ENCODE results near the gene CPNE1. TPM values are rescaled to one million over a fixed set of nuclear protein-coding genes. Genes with fewer than 3 reads are reported as not detected.
"Not testable (repeated sequence)": the region's sequence is repeated elsewhere in the genome, so short reads cannot be mapped to it uniquely, and the experiment has no call there.

Gene CPNE1
- total RNA-seq, 1 experiment from 2014 or later, result 505 TPM

DNA sequence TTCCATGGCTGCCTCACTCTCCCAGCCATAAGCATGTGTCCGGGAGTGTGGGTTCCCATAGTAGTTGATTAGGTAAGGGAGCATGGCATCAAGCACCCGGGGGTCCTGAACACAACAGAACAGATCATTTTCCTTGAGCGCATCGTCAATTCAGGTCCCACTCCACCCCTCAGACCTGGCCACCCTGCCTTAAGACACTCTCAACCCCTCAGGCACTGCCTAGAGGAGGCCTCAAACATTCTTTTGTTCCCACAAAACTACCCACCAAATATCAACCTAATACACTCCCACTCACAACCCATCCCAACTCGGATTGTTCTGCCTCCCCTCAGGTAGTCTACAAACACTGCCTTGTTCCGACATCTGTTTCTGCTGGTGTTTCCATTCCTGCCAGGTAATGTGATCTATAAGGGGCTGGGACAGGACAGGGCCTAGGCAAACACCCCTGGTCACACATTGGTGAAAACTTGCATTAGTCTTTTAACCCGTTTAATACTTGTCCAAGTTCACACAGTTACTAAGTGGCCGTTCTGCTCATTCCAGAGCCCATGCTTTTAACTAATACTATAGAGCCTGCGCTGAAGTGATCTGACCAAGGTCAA, 33.1 kb upstream of the CPNE1 start:
- Mint-ChIP-seq H3K27ac (ENCODE audit: unreplicated experiment) (peak overlapping the region; percentile 87), H3K4me3 (ENCODE audit: low read depth, unreplicated experiment) (peak overlapping the region; percentile 90), H3K4me1 (ENCODE audit: low read depth, unreplicated experiment) (peaks cover 24% of the 10 kb centered on the region), H3K27me3 (ENCODE audit: unreplicated experiment) (no peaks in the 10 kb centered on the region), H3K9me3 (ENCODE audit: low read depth, unreplicated experiment) (no peaks in the 10 kb centered on the region), H3K36me3 (ENCODE audit: insufficient read depth, unreplicated experiment) (peaks cover 53% of the 10 kb centered on the region)
- TF ChIP-seq, protein P1, sequence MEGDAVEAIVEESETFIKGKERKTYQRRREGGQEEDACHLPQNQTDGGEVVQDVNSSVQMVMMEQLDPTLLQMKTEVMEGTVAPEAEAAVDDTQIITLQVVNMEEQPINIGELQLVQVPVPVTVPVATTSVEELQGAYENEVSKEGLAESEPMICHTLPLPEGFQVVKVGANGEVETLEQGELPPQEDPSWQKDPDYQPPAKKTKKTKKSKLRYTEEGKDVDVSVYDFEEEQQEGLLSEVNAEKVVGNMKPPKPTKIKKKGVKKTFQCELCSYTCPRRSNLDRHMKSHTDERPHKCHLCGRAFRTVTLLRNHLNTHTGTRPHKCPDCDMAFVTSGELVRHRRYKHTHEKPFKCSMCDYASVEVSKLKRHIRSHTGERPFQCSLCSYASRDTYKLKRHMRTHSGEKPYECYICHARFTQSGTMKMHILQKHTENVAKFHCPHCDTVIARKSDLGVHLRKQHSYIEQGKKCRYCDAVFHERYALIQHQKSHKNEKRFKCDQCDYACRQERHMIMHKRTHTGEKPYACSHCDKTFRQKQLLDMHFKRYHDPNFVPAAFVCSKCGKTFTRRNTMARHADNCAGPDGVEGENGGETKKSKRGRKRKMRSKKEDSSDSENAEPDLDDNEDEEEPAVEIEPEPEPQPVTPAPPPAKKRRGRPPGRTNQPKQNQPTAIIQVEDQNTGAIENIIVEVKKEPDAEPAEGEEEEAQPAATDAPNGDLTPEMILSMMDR (IDR thresholded peaks at IDR 0.05; ENCODE audit: unreplicated experiment), result no peak
- no peak for DNase-seq
- no TSS peak for BruUV-seq (replicated peaks)
- CTCF ChIA-PET, result interaction anchor here (0.6 kb wide), 1 partner anchor 126 kb away, joined by 3 read pairs; no protein-coding TSS in a partner anchor
- intact Hi-C loops (cut with micrococcal nuclease; ENCODE audit: unreplicated experiment), result loop anchor here (5.0 kb wide), 1 partner anchor 185 kb away; no protein-coding TSS in a partner anchor

- TF ChIP-seq, protein P1 (IDR thresholded peaks at IDR 0.05; ENCODE audit: unreplicated experiment), result no peak
- Mint-ChIP-seq H3K4me1 (ENCODE audit: low read depth, unreplicated experiment) (peaks cover 24% of the 10 kb centered on the region), H3K9me3 (ENCODE audit: low read depth, unreplicated experiment) (no peaks in the 10 kb centered on the region), H3K36me3 (ENCODE audit: insufficient read depth, unreplicated experiment) (peaks cover 46% of the 10 kb centered on the region), H3K27me3 (ENCODE audit: unreplicated experiment) (no peaks in the 10 kb centered on the region), H3K4me3 (ENCODE audit: low read depth, unreplicated experiment) (no peak overlapping the region), H3K27ac (ENCODE audit: unreplicated experiment) (no peak overlapping the region)
- intact Hi-C loops (cut with micrococcal nuclease; ENCODE audit: unreplicated experiment), result loop anchor here (5.0 kb wide), 1 partner anchor 184 kb away; no protein-coding TSS in a partner anchor
- DNase-seq, result no peak
- CTCF ChIA-PET, result interaction anchor here (0.7 kb wide), 1 partner anchor 251 kb away, joined by 3 read pairs; no protein-coding TSS in a partner anchor
- no TSS peak for BruUV-seq (replicated peaks)
Measured at GRCh38 chr20:35695978-35696377, 31.3 kb upstream of the CPNE1 start.

DNA sequence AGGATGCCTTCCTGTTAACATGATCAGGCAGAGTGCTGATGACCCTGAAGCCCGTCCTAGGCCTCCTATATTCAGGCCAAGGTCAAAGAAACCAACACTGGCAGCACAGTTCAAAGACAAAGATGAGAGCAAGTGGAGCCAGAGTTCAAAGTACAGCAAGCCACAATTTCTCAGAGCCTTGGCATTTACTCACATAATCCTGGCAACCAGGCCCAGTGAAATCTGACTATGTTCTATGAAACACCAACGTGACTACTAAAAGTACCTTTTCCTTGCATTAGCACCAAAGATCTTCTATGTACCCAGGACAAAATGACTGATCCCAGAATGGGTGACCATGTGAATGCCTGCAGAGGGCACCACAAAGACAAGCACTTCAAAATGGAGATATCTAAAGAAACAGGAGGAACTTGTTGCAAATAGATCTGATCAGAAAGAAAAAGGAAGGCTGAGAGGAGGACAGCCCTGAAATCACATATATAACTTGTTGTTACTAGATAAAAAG, 30.6 kb upstream of the CPNE1 start:
- BruUV-seq (replicated peaks), result no TSS peak
- Mint-ChIP-seq H3K4me1 (ENCODE audit: low read depth, unreplicated experiment) (peaks cover 19% of the 10 kb centered on the region), H3K36me3 (ENCODE audit: insufficient read depth, unreplicated experiment) (peaks cover 41% of the 10 kb centered on the region), H3K9me3 (ENCODE audit: low read depth, unreplicated experiment) (no peaks in the 10 kb centered on the region), H3K27ac (ENCODE audit: unreplicated experiment) (no peak overlapping the region), H3K4me3 (ENCODE audit: low read depth, unreplicated experiment) (no peak overlapping the region), H3K27me3 (ENCODE audit: unreplicated experiment) (no peaks in the 10 kb centered on the region)
- intact Hi-C loops (cut with micrococcal nuclease; ENCODE audit: unreplicated experiment), result loop anchor here (5.0 kb wide), 1 partner anchor 183 kb away; no protein-coding TSS in a partner anchor
- DNase-seq, result no peak
- CTCF ChIA-PET, result no interaction called here
- TF ChIP-seq, protein P1 (IDR thresholded peaks at IDR 0.05; ENCODE audit: unreplicated experiment), result no peak

DNA sequence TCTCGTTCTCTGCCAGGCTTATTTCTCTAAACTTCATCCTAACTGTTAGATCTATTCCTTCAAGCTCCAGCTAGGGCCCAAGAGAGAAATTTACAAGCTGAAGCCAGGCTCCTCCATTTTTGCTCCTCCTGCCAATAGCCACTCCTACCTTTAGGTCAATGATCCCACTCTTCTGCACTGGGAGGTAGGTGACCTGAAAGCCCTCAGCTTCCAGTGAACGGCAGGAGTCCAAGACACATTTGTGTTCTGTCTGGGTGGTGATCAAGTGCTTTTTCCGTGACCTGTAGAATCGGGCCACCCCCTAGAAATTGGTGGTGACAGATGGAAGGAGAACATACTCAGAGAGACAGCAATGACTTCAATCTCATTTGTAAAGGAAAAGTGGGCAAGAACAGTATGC, 25.6 kb upstream of the CPNE1 start:
- Mint-ChIP-seq H3K9me3 (ENCODE audit: low read depth, unreplicated experiment) (peaks cover 6% of the 10 kb centered on the region), H3K27me3 (ENCODE audit: unreplicated experiment) (no peaks in the 10 kb centered on the region), H3K27ac (ENCODE audit: unreplicated experiment) (no peak overlapping the region), H3K4me1 (ENCODE audit: low read depth, unreplicated experiment) (no peaks in the 10 kb centered on the region), H3K36me3 (ENCODE audit: insufficient read depth, unreplicated experiment) (peaks cover 37% of the 10 kb centered on the region), H3K4me3 (ENCODE audit: low read depth, unreplicated experiment) (no peak overlapping the region)
- CTCF ChIA-PET, result no interaction called here
- no peak for DNase-seq
- BruUV-seq (replicated peaks), result no TSS peak
- intact Hi-C loops (cut with micrococcal nuclease; ENCODE audit: unreplicated experiment), result no loop called here
- TF ChIP-seq, protein P1 (IDR thresholded peaks at IDR 0.05; ENCODE audit: unreplicated experiment), result no peak

DNA sequence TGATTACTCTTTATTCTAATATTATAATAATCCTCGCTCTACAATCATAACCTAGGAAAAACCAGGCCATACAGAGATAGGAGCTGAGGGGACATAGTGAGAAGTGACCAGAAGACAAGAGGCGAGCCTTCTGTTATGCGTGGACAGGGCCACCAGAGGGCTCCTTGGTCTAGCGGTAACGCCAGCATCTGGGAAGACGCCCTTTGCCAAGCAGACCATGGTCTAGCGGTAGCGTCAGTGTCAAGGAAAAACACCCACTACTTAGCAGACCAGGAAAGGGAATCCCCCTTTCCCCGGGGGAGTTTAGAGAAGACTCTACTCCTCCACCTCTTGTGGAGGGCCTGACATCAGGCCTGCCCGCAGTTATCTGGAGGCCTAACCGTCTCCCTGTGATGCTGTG, 22.2 kb upstream of the CPNE1 start:
- BruUV-seq (replicated peaks); H3K27me3 Mint-ChIP-seq (ENCODE audit: unreplicated experiment); H3K9me3 Mint-ChIP-seq (ENCODE audit: low read depth, unreplicated experiment); H3K27ac Mint-ChIP-seq (ENCODE audit: unreplicated experiment); intact Hi-C loops (cut with micrococcal nuclease; ENCODE audit: unreplicated experiment); H3K4me3 Mint-ChIP-seq (ENCODE audit: low read depth, unreplicated experiment); H3K4me1 Mint-ChIP-seq (ENCODE audit: low read depth, unreplicated experiment): not testable (repeated sequence)
- CTCF ChIA-PET, result interaction anchor here (0.6 to 0.7 kb wide), 2 partner anchors 13 to 144 kb away, joined by 3 read pairs; partner anchors contain the start of genes NFS1 and ROMO1
- peaks cover 26% of the 10 kb centered on the region for H3K36me3 Mint-ChIP-seq (ENCODE audit: insufficient read depth, unreplicated experiment)
- DNase-seq, result peak; percentile 20

DNA sequence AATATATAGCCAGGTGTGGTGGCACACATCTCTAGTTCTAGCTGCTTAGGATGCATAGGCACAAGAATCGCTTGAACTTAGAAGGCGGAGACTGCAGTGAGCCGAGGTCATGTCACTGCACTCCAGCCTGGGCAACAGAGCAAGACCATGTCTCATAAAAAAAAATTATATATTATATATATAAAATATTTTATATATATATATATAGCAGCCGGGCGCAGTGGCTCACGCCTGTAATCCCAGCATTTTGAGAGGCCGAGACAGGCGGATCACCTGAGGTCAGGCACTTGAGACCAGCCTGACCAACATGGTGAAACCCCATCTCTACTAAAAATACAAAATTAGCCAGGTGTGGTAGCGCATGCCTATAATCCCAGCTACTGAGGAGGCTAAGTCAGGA, 20.7 kb upstream of the CPNE1 start:
- H3K4me3 Mint-ChIP-seq (ENCODE audit: low read depth, unreplicated experiment); DNase-seq; H3K27ac Mint-ChIP-seq (ENCODE audit: unreplicated experiment); H3K4me1 Mint-ChIP-seq (ENCODE audit: low read depth, unreplicated experiment); BruUV-seq (replicated peaks); H3K9me3 Mint-ChIP-seq (ENCODE audit: low read depth, unreplicated experiment); H3K27me3 Mint-ChIP-seq (ENCODE audit: unreplicated experiment); CTCF ChIA-PET; intact Hi-C loops (cut with micrococcal nuclease; ENCODE audit: unreplicated experiment): not testable (repeated sequence)
- H3K36me3 Mint-ChIP-seq (ENCODE audit: insufficient read depth, unreplicated experiment), result peaks cover 19% of the 10 kb centered on the region

Data from Calu3 (cell line).